ENCODE measurements around the gene TEAD1.

DNA sequence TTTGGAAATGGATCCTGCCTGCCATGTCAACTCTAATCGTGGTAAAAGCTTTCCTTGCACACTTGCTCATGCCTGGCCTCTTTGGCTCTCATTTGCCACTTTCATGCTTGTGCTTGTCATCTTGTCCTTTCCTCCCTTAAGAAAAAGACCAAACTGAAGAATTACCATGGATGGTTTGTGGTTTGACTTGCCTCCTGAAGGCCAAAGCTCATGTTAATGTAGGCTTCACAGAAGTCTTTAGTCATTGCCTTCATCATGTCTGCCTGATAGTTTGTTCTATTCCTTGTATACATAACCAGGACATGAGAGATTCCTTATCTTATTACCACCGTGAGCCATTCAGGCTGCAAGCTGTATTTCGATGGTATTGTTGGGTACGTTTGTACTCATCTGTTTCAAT is 17.3 kb downstream of the TEAD1 start:
- TF ChIP-seq GABPA (IDR thresholded peaks at IDR 0.05 in 1 of 2, conservative IDR thresholded peaks at IDR 0.05 in 1 of 2), result no peak
- TF ChIP-seq, protein P1, sequence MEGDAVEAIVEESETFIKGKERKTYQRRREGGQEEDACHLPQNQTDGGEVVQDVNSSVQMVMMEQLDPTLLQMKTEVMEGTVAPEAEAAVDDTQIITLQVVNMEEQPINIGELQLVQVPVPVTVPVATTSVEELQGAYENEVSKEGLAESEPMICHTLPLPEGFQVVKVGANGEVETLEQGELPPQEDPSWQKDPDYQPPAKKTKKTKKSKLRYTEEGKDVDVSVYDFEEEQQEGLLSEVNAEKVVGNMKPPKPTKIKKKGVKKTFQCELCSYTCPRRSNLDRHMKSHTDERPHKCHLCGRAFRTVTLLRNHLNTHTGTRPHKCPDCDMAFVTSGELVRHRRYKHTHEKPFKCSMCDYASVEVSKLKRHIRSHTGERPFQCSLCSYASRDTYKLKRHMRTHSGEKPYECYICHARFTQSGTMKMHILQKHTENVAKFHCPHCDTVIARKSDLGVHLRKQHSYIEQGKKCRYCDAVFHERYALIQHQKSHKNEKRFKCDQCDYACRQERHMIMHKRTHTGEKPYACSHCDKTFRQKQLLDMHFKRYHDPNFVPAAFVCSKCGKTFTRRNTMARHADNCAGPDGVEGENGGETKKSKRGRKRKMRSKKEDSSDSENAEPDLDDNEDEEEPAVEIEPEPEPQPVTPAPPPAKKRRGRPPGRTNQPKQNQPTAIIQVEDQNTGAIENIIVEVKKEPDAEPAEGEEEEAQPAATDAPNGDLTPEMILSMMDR (IDR thresholded peaks at IDR 0.05; ENCODE audit: low read depth, low read length, missing input control), result no peak
- TF ChIP-seq HNF4A (conservative IDR thresholded peaks at IDR 0.05), result no peak
- no peak for TF ChIP-seq SP1 (IDR thresholded peaks at IDR 0.05)
- TF ChIP-seq, protein P2, sequence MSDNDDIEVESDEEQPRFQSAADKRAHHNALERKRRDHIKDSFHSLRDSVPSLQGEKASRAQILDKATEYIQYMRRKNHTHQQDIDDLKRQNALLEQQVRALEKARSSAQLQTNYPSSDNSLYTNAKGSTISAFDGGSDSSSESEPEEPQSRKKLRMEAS (IDR thresholded peaks at IDR 0.05), result no peak
- no peak for TF ChIP-seq FOXA2 (IDR thresholded peaks at IDR 0.05)
- no peak for TF ChIP-seq JUND (IDR thresholded peaks at IDR 0.05)
- no peak for TF ChIP-seq RAD21 (IDR thresholded peaks at IDR 0.05)

All from liver (tissue), 3 donors.